ENCODE data around the gene EXD1. TPM values are rescaled to one million over a fixed set of nuclear protein-coding genes. Genes with fewer than 3 reads are reported as not detected.

EXD1 gene
- total RNA-seq, 1 experiment from 2014 or later = 0.26 TPM

GRCh38 chr15:41205315-41205714 lies 25.2 kb downstream of the EXD1 start (continued):
- TF ChIP-seq, protein P1, sequence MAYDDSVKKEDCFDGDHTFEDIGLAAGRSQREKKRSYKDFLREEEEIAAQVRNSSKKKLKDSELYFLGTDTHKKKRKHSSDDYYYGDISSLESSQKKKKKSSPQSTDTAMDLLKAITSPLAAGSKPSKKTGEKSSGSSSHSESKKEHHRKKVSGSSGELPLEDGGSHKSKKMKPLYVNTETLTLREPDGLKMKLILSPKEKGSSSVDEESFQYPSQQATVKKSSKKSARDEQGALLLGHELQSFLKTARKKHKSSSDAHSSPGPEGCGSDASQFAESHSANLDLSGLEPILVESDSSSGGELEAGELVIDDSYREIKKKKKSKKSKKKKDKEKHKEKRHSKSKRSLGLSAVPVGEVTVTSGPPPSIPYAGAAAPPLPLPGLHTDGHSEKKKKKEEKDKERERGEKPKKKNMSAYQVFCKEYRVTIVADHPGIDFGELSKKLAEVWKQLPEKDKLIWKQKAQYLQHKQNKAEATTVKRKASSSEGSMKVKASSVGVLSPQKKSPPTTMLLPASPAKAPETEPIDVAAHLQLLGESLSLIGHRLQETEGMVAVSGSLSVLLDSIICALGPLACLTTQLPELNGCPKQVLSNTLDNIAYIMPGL (CRISPR knock-in tag; IDR thresholded peaks at IDR 0.05) = no peak
- TF ChIP-seq JUN (CRISPR knock-in tag; IDR thresholded peaks at IDR 0.05) = no peak
- TF ChIP-seq TCF7 (CRISPR knock-in tag; IDR thresholded peaks at IDR 0.05; ENCODE audit: low read depth) = no peak
- no peak for TF ChIP-seq ZNF317 (CRISPR knock-in tag; IDR thresholded peaks at IDR 0.05; ENCODE audit: borderline replicate concordance, low read depth)
- TF ChIP-seq FOXJ3 (CRISPR knock-in tag; IDR thresholded peaks at IDR 0.05; ENCODE audit: borderline replicate concordance) = no peak
- no peak for TF ChIP-seq JAZF1 (CRISPR knock-in tag; IDR thresholded peaks at IDR 0.05)

DNA sequence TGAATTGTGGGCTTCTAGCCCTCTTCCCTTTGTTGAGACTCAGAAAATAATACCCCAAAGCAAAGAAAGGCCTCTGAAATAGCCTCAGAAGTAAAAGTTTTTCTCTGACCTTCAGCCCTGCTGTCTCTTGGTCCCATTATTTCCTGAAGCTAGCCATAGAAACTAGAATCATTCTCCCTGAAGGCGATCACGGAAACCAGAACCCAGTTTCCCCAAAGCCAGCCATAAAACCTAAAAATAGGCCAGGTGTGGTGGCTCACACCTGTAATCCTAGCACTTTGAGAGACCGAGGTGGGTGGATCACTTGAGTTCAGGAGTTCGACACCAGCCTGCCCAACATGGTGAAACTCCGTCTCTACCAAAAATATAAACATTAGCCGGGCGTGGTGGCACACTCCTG lies 27.2 kb downstream of the EXD1 start:
- no peaks in the 10 kb centered on the region for H3K27me3 Mint-ChIP-seq (ENCODE audit: low read depth)
- no peak overlapping the region for H3K4me3 Mint-ChIP-seq
- TF ChIP-seq ZNF121 (CRISPR knock-in tag; IDR thresholded peaks at IDR 0.05) (no peak), MXD4 (CRISPR knock-in tag; IDR thresholded peaks at IDR 0.05; ENCODE audit: borderline replicate concordance) (no peak), USF1 (CRISPR knock-in tag; IDR thresholded peaks at IDR 0.05) (no peak), TP53 (CRISPR knock-in tag; IDR thresholded peaks at IDR 0.05) (no peak), IRF1 (CRISPR knock-in tag; IDR thresholded peaks at IDR 0.05) (no peak), ELF4 (CRISPR knock-in tag; IDR thresholded peaks at IDR 0.05; ENCODE audit: low read depth) (no peak), NR3C1 (CRISPR knock-in tag; conservative IDR thresholded peaks at IDR 0.05; ENCODE audit: low read depth) (no peak), E2F4 (CRISPR knock-in tag; IDR thresholded peaks at IDR 0.05; ENCODE audit: borderline replicate concordance, low read depth) (no peak), ZMAT4 (CRISPR knock-in tag; IDR thresholded peaks at IDR 0.05) (no peak), KAT7 (CRISPR knock-in tag; IDR thresholded peaks at IDR 0.05; ENCODE audit: borderline replicate concordance) (no peak), PRDM15 (CRISPR knock-in tag; IDR thresholded peaks at IDR 0.05) (no peak)
- TF ChIP-seq, protein P2, sequence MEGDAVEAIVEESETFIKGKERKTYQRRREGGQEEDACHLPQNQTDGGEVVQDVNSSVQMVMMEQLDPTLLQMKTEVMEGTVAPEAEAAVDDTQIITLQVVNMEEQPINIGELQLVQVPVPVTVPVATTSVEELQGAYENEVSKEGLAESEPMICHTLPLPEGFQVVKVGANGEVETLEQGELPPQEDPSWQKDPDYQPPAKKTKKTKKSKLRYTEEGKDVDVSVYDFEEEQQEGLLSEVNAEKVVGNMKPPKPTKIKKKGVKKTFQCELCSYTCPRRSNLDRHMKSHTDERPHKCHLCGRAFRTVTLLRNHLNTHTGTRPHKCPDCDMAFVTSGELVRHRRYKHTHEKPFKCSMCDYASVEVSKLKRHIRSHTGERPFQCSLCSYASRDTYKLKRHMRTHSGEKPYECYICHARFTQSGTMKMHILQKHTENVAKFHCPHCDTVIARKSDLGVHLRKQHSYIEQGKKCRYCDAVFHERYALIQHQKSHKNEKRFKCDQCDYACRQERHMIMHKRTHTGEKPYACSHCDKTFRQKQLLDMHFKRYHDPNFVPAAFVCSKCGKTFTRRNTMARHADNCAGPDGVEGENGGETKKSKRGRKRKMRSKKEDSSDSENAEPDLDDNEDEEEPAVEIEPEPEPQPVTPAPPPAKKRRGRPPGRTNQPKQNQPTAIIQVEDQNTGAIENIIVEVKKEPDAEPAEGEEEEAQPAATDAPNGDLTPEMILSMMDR (IDR thresholded peaks at IDR 0.05) = no peak
- TF ChIP-seq, protein P3, sequence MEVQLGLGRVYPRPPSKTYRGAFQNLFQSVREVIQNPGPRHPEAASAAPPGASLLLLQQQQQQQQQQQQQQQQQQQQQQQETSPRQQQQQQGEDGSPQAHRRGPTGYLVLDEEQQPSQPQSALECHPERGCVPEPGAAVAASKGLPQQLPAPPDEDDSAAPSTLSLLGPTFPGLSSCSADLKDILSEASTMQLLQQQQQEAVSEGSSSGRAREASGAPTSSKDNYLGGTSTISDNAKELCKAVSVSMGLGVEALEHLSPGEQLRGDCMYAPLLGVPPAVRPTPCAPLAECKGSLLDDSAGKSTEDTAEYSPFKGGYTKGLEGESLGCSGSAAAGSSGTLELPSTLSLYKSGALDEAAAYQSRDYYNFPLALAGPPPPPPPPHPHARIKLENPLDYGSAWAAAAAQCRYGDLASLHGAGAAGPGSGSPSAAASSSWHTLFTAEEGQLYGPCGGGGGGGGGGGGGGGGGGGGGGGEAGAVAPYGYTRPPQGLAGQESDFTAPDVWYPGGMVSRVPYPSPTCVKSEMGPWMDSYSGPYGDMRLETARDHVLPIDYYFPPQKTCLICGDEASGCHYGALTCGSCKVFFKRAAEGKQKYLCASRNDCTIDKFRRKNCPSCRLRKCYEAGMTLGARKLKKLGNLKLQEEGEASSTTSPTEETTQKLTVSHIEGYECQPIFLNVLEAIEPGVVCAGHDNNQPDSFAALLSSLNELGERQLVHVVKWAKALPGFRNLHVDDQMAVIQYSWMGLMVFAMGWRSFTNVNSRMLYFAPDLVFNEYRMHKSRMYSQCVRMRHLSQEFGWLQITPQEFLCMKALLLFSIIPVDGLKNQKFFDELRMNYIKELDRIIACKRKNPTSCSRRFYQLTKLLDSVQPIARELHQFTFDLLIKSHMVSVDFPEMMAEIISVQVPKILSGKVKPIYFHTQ (CRISPR knock-in tag; IDR thresholded peaks at IDR 0.05) = no peak
- TF ChIP-seq, protein P4, sequence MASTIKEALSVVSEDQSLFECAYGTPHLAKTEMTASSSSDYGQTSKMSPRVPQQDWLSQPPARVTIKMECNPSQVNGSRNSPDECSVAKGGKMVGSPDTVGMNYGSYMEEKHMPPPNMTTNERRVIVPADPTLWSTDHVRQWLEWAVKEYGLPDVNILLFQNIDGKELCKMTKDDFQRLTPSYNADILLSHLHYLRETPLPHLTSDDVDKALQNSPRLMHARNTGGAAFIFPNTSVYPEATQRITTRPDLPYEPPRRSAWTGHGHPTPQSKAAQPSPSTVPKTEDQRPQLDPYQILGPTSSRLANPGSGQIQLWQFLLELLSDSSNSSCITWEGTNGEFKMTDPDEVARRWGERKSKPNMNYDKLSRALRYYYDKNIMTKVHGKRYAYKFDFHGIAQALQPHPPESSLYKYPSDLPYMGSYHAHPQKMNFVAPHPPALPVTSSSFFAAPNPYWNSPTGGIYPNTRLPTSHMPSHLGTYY (CRISPR knock-in tag; IDR thresholded peaks at IDR 0.05) = no peak
- TF ChIP-seq, protein P5, sequence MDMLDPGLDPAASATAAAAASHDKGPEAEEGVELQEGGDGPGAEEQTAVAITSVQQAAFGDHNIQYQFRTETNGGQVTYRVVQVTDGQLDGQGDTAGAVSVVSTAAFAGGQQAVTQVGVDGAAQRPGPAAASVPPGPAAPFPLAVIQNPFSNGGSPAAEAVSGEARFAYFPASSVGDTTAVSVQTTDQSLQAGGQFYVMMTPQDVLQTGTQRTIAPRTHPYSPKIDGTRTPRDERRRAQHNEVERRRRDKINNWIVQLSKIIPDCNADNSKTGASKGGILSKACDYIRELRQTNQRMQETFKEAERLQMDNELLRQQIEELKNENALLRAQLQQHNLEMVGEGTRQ (CRISPR knock-in tag; IDR thresholded peaks at IDR 0.05) = no peak

More for the DNA sequence above, 27.2 kb downstream of the EXD1 start:
- H3K27ac Mint-ChIP-seq = no peak overlapping the region
- H3K4me1 Mint-ChIP-seq = peaks cover 7% of the 10 kb centered on the region
- H3K9me3 Mint-ChIP-seq = no peaks in the 10 kb centered on the region
- ATAC-seq (no peak), DNase-seq (ENCODE audit: low spot score) (no peak)
- POLR2A ChIA-PET = no interaction called here
- CTCF ChIA-PET = no interaction called here
- H3K36me3 Mint-ChIP-seq = no peaks in the 10 kb centered on the region
